HCT116 (cell line): ENCODE data around the gene CCDC15. TPM values are rescaled to one million over a fixed set of nuclear protein-coding genes. Genes with fewer than 3 reads are reported as not detected.

ENCODE experiments used
- ATAC-seq: fragments of 200-7000 bp; cut with Tn5 transposase; 2 replicates; pipeline ENCODE4 v1.9.1; 2020; ENCODE audit warnings: mild to moderate bottlenecking, moderate library complexity
- BruUV-seq: library from RNA; stranded (reverse); fragments of 400-500 nt; replicated peaks from 2 replicates; lab custom pipeline; 2021; lab: Mats Ljungman, UMichigan
- CTCF ChIA-PET: fragments of 300-600 bp; sonication (Branson Sonifier 250); formaldehyde crosslinking; loops from one replicate; lab custom pipeline; 2021; ENCODE audit warnings: antibody characterized with exemption; lab: Charles Lee
- POLR2A ChIA-PET: fragments of 300-600, 350-600 bp; sonication (Branson Sonifier 250); formaldehyde crosslinking; loops from one replicate; lab custom pipeline; 2021; ENCODE audit warnings: antibody characterized with exemption; lab: Charles Lee
- RAD21 ChIA-PET, 2 experiments: fragments of 300-600 bp; sonication (Branson Sonifier 250); formaldehyde crosslinking; loops; one replicate each; lab custom pipeline; 2023; ENCODE audit warnings: low total read pairs in 2 of 2; ENCODE audit not compliant: uncharacterized antibody in 2 of 2, unreplicated experiment in 2 of 2, low non-redundant PET in 1 of 2; lab: Charles Lee
- DNase-seq: peaks from one replicate; pipeline ENCODE4 v3.0.0-alpha.2; 2010; ENCODE audit warnings: low read depth, low spot score
- H2AFZ ChIP-seq: fragments of 200-600 bp; shearing (Covaris generic), sonication (generic); 2 replicates; pipeline ENCODE4 v1.6.1; 2017; ENCODE audit warnings: low read depth, mixed run types, mixed read lengths, antibody characterized with exemption, low read length; ENCODE audit not compliant: poor library complexity, severe bottlenecking
- H3K27ac ChIP-seq: 2 replicates; pipeline ENCODE4 v1.5.1; 2012; ENCODE audit warnings: low read depth, low read length
- H3K27me3 ChIP-seq: fragments of 200-600 bp; sonication (generic); 2 replicates; pipeline ENCODE4 v1.6.1; 2016; ENCODE audit warnings: mixed run types, low read length, mixed read lengths; ENCODE audit not compliant: insufficient read depth
- H3K36me3 ChIP-seq, 2 experiments: fragments of 200-500 bp in 1 of 2; fragments of 200-600 bp in 1 of 2; sonication (Bioruptor generic) in 1 of 2; sonication (generic) in 1 of 2; 2 replicates each; pipeline versions ENCODE4 v1.5.1 to v1.6.1; 2014 to 2016; ENCODE audit warnings: low read length in 2 of 2, inconsistent platforms in 1 of 2, mixed read lengths in 1 of 2, mixed run types in 1 of 2; ENCODE audit not compliant: insufficient read depth in 2 of 2, control insufficient read depth in 1 of 2
- H3K4me1 ChIP-seq, 2 experiments: fragments of 200-600 bp in 1 of 2; sonication (generic) in 1 of 2; 2 replicates each; pipeline versions ENCODE4 v1.5.1 to v1.6.1; 2012 to 2017; ENCODE audit warnings: low read length in 2 of 2, inconsistent platforms in 1 of 2, mild to moderate bottlenecking in 1 of 2, mixed read lengths in 1 of 2, mixed run types in 1 of 2, moderate library complexity in 1 of 2; ENCODE audit not compliant: insufficient read depth in 2 of 2, control insufficient read depth in 1 of 2
- H3K4me2 ChIP-seq: fragments of 200-600 bp; sonication (generic); 2 replicates; pipeline ENCODE4 v1.6.1; 2017; ENCODE audit warnings: mixed run types, low read length, mixed read lengths
- H3K4me3 ChIP-seq, 2 experiments: fragments of 200-600 bp in 1 of 2; sonication (generic) in 1 of 2; replicated peaks in 1 of 2; 2 replicates each; pipeline ENCODE4 v1.5.1; 2011 to 2016; ENCODE audit warnings: low read length in 2 of 2, control low read depth in 1 of 2, low read depth in 1 of 2, mild to moderate bottlenecking in 1 of 2, mixed read lengths in 1 of 2, mixed run types in 1 of 2
- H3K79me2 ChIP-seq: fragments of 200-600 bp; sonication (generic); 2 replicates; pipeline ENCODE4 v1.6.1; 2017; ENCODE audit warnings: mild to moderate bottlenecking, mixed run types, low read length, moderate library complexity, mixed read lengths; ENCODE audit not compliant: insufficient read depth
- H3K9ac ChIP-seq: fragments of 200-600 bp; sonication (generic); 2 replicates; pipeline ENCODE4 v1.6.1; 2016; ENCODE audit warnings: low read length, mixed read lengths
- H3K9me2 ChIP-seq: fragments of 200-600 bp; sonication (generic), shearing (Covaris generic); 2 replicates; pipeline ENCODE4 v1.6.1; 2017; ENCODE audit warnings: mixed run types, mild to moderate bottlenecking, moderate library complexity; ENCODE audit not compliant: insufficient read depth
- H3K9me3 ChIP-seq, 2 experiments: fragments of 200-500 bp in 1 of 2; fragments of 200-600 bp in 1 of 2; sonication (Bioruptor generic) in 1 of 2; sonication (generic) in 1 of 2; 2 replicates each; pipeline ENCODE4 v1.6.1; 2014 to 2017; ENCODE audit warnings: low read length in 2 of 2, mixed read lengths in 2 of 2, inconsistent platforms in 1 of 2, low read depth in 1 of 2, mild to moderate bottlenecking in 1 of 2, mixed run types in 1 of 2, moderate library complexity in 1 of 2; ENCODE audit not compliant: control insufficient read depth in 1 of 2, insufficient read depth in 1 of 2
- H4K20me1 ChIP-seq: fragments of 200-600 bp; sonication (generic), shearing (Covaris generic); 2 replicates; pipeline ENCODE4 v1.6.1; 2017; ENCODE audit warnings: mixed run types, mild to moderate bottlenecking, moderate library complexity; ENCODE audit not compliant: insufficient read depth
- POLR2A ChIP-seq: IDR thresholded peaks from 2 replicates; pipeline ENCODE4 v1.7.0; 2011; ENCODE audit warnings: borderline replicate concordance; ENCODE audit not compliant: insufficient read depth, insufficient read length; ENCODE audit errors: extremely low read depth
- POLR2AphosphoS5 ChIP-seq: IDR thresholded peaks from 2 replicates; pipeline ENCODE4 v1.6.1; 2011; ENCODE audit warnings: mild to moderate bottlenecking, low read depth, low read length, moderate library complexity
- RAD21 ChIP-seq: IDR thresholded peaks from 2 replicates; pipeline ENCODE4 v1.6.1; 2012; ENCODE audit warnings: low read depth, mild to moderate bottlenecking
- SIN3A ChIP-seq: IDR thresholded peaks from 2 replicates; pipeline ENCODE4 v1.6.1; 2012; ENCODE audit warnings: low read depth
- SRF ChIP-seq: IDR thresholded peaks from 2 replicates; pipeline ENCODE4 v1.6.1; 2012; ENCODE audit warnings: low read depth
- YY1 ChIP-seq: IDR thresholded peaks from 2 replicates; pipeline ENCODE4 v1.6.1; 2011; ENCODE audit warnings: low read length, low read depth, moderate library complexity, mild to moderate bottlenecking; ENCODE audit not compliant: insufficient replicate concordance; ENCODE audit errors: extremely low read depth
- ZNF274 ChIP-seq: fragments of 200-500 bp; sonication (Bioruptor generic); IDR thresholded peaks from 2 replicates; pipeline ENCODE4 v1.6.1; 2014; ENCODE audit warnings: mild to moderate bottlenecking, low read depth, low read length, inconsistent platforms
- intact Hi-C: fragments of 100-400 bp; cut with micrococcal nuclease; formaldehyde crosslinking; loops from 2 replicates; pipeline ENCODE4 v1.10.0; 2022
- total RNA-seq: library from RNA; stranded (reverse); gene quantifications from one replicate; pipeline ENCODE4 v1.2.1, GENCODE V29; 2021; ENCODE audit not compliant: unreplicated experiment
- TF ChIP-seq, protein P1 (sequence below): IDR thresholded peaks from 2 replicates; pipeline ENCODE4 v1.6.1; 2012; ENCODE audit warnings: low read depth
- TF ChIP-seq, protein P2 (sequence below): IDR thresholded peaks from 2 replicates; pipeline ENCODE4 v1.6.1; 2012
- TF ChIP-seq, protein P3 (sequence below), 3 experiments: fragments of 200-600 bp in 1 of 3; sonication (generic) in 1 of 3; IDR thresholded peaks in 2 of 3; conservative IDR thresholded peaks in 1 of 3; 2 replicates each; pipeline ENCODE4 v1.5.1; 2012 to 2017; ENCODE audit warnings: low read depth in 2 of 3, low read length in 2 of 3, antibody characterized with exemption in 1 of 3, borderline replicate concordance in 1 of 3, control low read depth in 1 of 3, mild to moderate bottlenecking in 1 of 3, mixed read lengths in 1 of 3, mixed run types in 1 of 3, moderate library complexity in 1 of 3; ENCODE audit not compliant: insufficient read depth in 1 of 3

CCDC15 gene
- total RNA-seq, 1 experiment from 2014 or later = 2.4 TPM

DNA sequence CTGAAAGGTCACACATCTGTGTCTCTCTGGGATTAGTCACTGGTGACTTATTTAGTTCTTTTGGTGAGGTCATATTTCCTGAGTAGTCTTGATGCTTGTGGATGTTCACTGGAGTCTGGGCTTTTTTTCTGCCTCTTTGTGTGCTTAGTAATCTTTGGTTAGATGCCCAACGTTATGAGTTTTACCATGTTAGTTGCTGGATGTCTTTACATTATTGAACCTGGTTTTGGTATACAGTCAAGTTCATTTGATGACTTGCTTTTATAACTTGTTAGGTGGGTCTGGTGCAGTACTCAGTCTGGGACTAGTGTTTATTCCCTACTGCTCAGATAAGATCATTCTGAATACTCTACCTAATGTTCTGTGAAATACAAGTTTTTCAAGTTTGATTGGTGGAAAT lies 82.9 kb downstream of the CCDC15 start:
- TF ChIP-seq POLR2AphosphoS5 = no peak
- no peak for TF ChIP-seq SRF
- TF ChIP-seq, protein P1, sequence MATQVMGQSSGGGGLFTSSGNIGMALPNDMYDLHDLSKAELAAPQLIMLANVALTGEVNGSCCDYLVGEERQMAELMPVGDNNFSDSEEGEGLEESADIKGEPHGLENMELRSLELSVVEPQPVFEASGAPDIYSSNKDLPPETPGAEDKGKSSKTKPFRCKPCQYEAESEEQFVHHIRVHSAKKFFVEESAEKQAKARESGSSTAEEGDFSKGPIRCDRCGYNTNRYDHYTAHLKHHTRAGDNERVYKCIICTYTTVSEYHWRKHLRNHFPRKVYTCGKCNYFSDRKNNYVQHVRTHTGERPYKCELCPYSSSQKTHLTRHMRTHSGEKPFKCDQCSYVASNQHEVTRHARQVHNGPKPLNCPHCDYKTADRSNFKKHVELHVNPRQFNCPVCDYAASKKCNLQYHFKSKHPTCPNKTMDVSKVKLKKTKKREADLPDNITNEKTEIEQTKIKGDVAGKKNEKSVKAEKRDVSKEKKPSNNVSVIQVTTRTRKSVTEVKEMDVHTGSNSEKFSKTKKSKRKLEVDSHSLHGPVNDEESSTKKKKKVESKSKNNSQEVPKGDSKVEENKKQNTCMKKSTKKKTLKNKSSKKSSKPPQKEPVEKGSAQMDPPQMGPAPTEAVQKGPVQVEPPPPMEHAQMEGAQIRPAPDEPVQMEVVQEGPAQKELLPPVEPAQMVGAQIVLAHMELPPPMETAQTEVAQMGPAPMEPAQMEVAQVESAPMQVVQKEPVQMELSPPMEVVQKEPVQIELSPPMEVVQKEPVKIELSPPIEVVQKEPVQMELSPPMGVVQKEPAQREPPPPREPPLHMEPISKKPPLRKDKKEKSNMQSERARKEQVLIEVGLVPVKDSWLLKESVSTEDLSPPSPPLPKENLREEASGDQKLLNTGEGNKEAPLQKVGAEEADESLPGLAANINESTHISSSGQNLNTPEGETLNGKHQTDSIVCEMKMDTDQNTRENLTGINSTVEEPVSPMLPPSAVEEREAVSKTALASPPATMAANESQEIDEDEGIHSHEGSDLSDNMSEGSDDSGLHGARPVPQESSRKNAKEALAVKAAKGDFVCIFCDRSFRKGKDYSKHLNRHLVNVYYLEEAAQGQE = no peak
- TF ChIP-seq, protein P2, sequence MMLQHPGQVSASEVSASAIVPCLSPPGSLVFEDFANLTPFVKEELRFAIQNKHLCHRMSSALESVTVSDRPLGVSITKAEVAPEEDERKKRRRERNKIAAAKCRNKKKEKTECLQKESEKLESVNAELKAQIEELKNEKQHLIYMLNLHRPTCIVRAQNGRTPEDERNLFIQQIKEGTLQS = no peak
- no peak overlapping the region for H3K9ac ChIP-seq
- RAD21 ChIA-PET = no interaction called here
- H3K4me3 ChIP-seq = no peak overlapping the region
- DNase-seq = no peak
- H3K9me3 ChIP-seq = no peaks in the 10 kb centered on the region
- H3K36me3 ChIP-seq = no peaks in the 10 kb centered on the region
- H2AFZ ChIP-seq = no peak overlapping the region
- CTCF ChIA-PET = no interaction called here
- intact Hi-C loops = no loop called here
- no peaks in the 10 kb centered on the region for H3K27me3 ChIP-seq
- no peak overlapping the region for H3K4me2 ChIP-seq
- no peak for ATAC-seq
- POLR2A ChIA-PET = no interaction called here
- no TSS peak for BruUV-seq
- H3K27ac ChIP-seq = no peak overlapping the region
- no peaks in the 10 kb centered on the region for H4K20me1 ChIP-seq
- no peaks in the 10 kb centered on the region for H3K9me2 ChIP-seq
- H3K4me1 ChIP-seq = peaks cover 0 to 4% of the 10 kb centered on the region in 2 experiments; a peak in 1 of 4 replicates
- H3K79me2 ChIP-seq = no peaks in the 10 kb centered on the region

DNA sequence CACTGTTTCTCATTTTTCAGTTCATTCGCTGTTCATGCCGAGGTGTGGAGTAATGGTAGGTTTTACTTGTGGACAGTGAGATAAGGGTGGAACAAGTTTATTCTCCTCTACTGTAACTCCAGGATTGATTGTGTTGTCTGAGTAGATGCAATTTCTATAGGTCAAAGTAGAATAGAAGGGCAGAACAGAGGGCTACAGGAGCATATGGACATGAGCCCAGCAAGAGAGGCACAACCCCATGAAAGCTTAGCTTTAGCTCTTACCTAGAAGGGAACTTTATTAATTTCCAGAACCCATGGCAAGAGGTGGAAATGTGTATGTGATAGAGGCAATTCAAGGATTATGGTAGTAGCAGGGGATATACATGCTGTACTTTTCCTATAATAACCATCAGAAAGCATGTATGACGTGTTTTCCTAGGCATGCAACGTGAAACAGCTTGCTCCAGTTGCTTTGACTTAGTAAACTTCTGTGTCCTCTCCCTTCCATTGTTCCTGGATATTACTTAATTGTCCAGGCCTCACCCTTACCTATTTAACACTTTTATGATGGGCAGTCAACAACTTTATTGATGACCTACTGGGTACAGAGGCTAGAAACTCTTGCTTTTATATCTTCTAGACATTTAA lies 95.3 kb downstream of the CCDC15 start:
- H3K4me1 ChIP-seq = no peaks in the 10 kb centered on the region
- no peaks in the 10 kb centered on the region for H3K79me2 ChIP-seq
- no peak overlapping the region for H3K4me3 ChIP-seq
- H3K36me3 ChIP-seq = no peaks in the 10 kb centered on the region
- ATAC-seq (no peak), DNase-seq (no peak)
- RAD21 ChIA-PET = no interaction called here
- H3K9me2 ChIP-seq = no peaks in the 10 kb centered on the region; the same call in 1 of the 2 replicates
- POLR2A ChIA-PET = no interaction called here
- CTCF ChIA-PET = no interaction called here
- H3K9ac ChIP-seq = no peak overlapping the region
- intact Hi-C loops = no loop called here
- H3K9me3 ChIP-seq = no peaks in the 10 kb centered on the region
- no TSS peak for BruUV-seq
- no peaks in the 10 kb centered on the region for H4K20me1 ChIP-seq
- no peaks in the 10 kb centered on the region for H3K27me3 ChIP-seq
- H2AFZ ChIP-seq = no peak overlapping the region
- no peak for TF ChIP-seq POLR2A
- TF ChIP-seq ZNF274 = no peak
- TF ChIP-seq POLR2AphosphoS5 = no peak
- TF ChIP-seq, protein P3, sequence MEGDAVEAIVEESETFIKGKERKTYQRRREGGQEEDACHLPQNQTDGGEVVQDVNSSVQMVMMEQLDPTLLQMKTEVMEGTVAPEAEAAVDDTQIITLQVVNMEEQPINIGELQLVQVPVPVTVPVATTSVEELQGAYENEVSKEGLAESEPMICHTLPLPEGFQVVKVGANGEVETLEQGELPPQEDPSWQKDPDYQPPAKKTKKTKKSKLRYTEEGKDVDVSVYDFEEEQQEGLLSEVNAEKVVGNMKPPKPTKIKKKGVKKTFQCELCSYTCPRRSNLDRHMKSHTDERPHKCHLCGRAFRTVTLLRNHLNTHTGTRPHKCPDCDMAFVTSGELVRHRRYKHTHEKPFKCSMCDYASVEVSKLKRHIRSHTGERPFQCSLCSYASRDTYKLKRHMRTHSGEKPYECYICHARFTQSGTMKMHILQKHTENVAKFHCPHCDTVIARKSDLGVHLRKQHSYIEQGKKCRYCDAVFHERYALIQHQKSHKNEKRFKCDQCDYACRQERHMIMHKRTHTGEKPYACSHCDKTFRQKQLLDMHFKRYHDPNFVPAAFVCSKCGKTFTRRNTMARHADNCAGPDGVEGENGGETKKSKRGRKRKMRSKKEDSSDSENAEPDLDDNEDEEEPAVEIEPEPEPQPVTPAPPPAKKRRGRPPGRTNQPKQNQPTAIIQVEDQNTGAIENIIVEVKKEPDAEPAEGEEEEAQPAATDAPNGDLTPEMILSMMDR (IDR thresholded peaks at IDR 0.05 in 2 of 3, conservative IDR thresholded peaks at IDR 0.05 in 1 of 3; ENCODE audit: borderline replicate concordance in 1 of 3, insufficient read depth in 1 of 3, low read depth in 2 of 3, low read length in 2 of 3) = no peak
- TF ChIP-seq YY1 = no peak
- TF ChIP-seq SIN3A = no peak
- no peak for TF ChIP-seq SRF
- no peak for TF ChIP-seq RAD21
- TF ChIP-seq, protein P2 = no peak
- H3K4me2 ChIP-seq = no peak overlapping the region
- H3K27ac ChIP-seq = no peak overlapping the region
